HepG2 (cell line): ENCODE results near the gene CCDC196. TPM values are rescaled to one million over a fixed set of nuclear protein-coding genes. Genes with fewer than 3 reads are reported as not detected.

Experiments used
- ATAC-seq: fragments of 200-7000 bp; cut with Tn5 transposase; 3 replicates; pipeline ENCODE4 v1.9.1; 2020; ENCODE audit warnings: mild to moderate bottlenecking, moderate library complexity
- BruUV-seq: library from RNA; stranded (reverse); fragments of 400-500 nt; replicated peaks from 2 replicates; lab custom pipeline; 2021; lab: Mats Ljungman, UMichigan
- CTCF ChIA-PET: fragments of 300-600 bp; formaldehyde crosslinking; extraction: SDS; loops from one replicate; lab custom pipeline; 2021; ENCODE audit warnings: low total read pairs, inconsistent platforms, low intra/inter-chr PET ratio; lab: Yijun Ruan, JAX
- POLR2A ChIA-PET: fragments of 350-600 bp; sonication (Branson Sonifier 250); formaldehyde crosslinking; loops from one replicate; lab custom pipeline; 2020; ENCODE audit warnings: antibody characterized with exemption, inconsistent platforms; lab: Yijun Ruan, JAX
- DNase-seq: peaks from one replicate; pipeline ENCODE4 v3.0.0-alpha.2; 2015; ENCODE audit warnings: low spot score
- FAIRE-seq: peaks from 3 replicates; lab custom pipeline; 2011; peaks lifted over from hg19 to GRCh38; lab: Jason Lieb, UNC
- H2AFZ ChIP-seq: one replicate; pipeline ENCODE4 v1.6.1; 2011; ENCODE audit warnings: low read length, inconsistent platforms
- H3K27ac ChIP-seq: fragments of 300-600 bp; 3 replicates; pipeline ENCODE4 v1.8.0; 2011; ENCODE audit warnings: mixed run types, mild to moderate bottlenecking, mixed read lengths, low read length, inconsistent platforms; ENCODE audit not compliant: insufficient read depth; ENCODE audit errors: extremely low read length
- H3K27me3 ChIP-seq, 2 experiments: fragments of 200-600 bp in 1 of 2; 2 replicates in 1 of 2; 3 replicates in 1 of 2; pipeline versions ENCODE4 v1.6.0 to v1.8.0; 2011; ENCODE audit warnings: low read length in 2 of 2, mild to moderate bottlenecking in 2 of 2, moderate library complexity in 2 of 2, inconsistent platforms in 1 of 2; ENCODE audit not compliant: insufficient read depth in 2 of 2, control insufficient read depth in 1 of 2
- H3K36me3 ChIP-seq, 2 experiments: fragments of 200-600 bp in 1 of 2; replicated peaks in 1 of 2; 2 replicates in 1 of 2; 3 replicates in 1 of 2; pipeline versions ENCODE4 v1.5.1 to v1.8.0; 2011; ENCODE audit warnings: low read length in 2 of 2, inconsistent platforms in 1 of 2; ENCODE audit not compliant: insufficient read depth in 2 of 2, control insufficient read depth in 1 of 2
- H3K4me1 ChIP-seq: 2 replicates; pipeline ENCODE4 v1.5.1; 2012; ENCODE audit warnings: low read length, inconsistent platforms; ENCODE audit not compliant: insufficient read depth
- H3K4me2 ChIP-seq: 2 replicates; pipeline ENCODE4 v1.6.0; 2011; ENCODE audit warnings: low read depth, low read length, inconsistent platforms
- H3K4me3 ChIP-seq, 3 experiments: fragments of 200-600 bp in 1 of 3; sonication (generic), shearing (Covaris generic) in 1 of 3; replicated peaks in 1 of 3; 2 replicates each; pipeline ENCODE4 v1.5.1; 2011 to 2016; ENCODE audit warnings: low read length in 3 of 3, inconsistent platforms in 2 of 3, low read depth in 2 of 3, mild to moderate bottlenecking in 2 of 3, control low read depth in 1 of 3, mixed read lengths in 1 of 3; ENCODE audit not compliant: insufficient read depth in 1 of 3
- H3K79me2 ChIP-seq: one replicate; pipeline ENCODE4 v1.6.1; 2011; ENCODE audit warnings: low read length, inconsistent platforms; ENCODE audit not compliant: insufficient read depth
- H3K9ac ChIP-seq: 2 replicates; pipeline ENCODE4 v1.6.0; 2011; ENCODE audit warnings: mild to moderate bottlenecking, low read depth, low read length, inconsistent platforms; ENCODE audit not compliant: insufficient read depth
- H3K9me3 ChIP-seq: 2 replicates; pipeline ENCODE4 v1.5.1; 2012; ENCODE audit warnings: mild to moderate bottlenecking, low read length
- H4K20me1 ChIP-seq: 2 replicates; pipeline ENCODE4 v1.6.0; 2011; ENCODE audit warnings: inconsistent platforms, mild to moderate bottlenecking, low read length, moderate library complexity; ENCODE audit not compliant: insufficient read depth
- ATM ChIP-seq: fragments of 450-650 bp; IDR thresholded peaks from 2 replicates; pipeline ENCODE4 v1.7.1; 2017; ENCODE audit warnings: mild to moderate bottlenecking, borderline replicate concordance
- CENPX ChIP-seq: sonication (generic); formaldehyde crosslinking; IDR thresholded peaks from 2 replicates; pipeline ENCODE4 v1.9.0; 2021; ENCODE audit warnings: mild to moderate bottlenecking, missing genetic modification reagents, moderate library complexity
- ZBTB20 ChIP-seq: sonication (generic); formaldehyde crosslinking; IDR thresholded peaks from 2 replicates; pipeline ENCODE4 v1.8.1; 2023; ENCODE audit warnings: missing genetic modification reagents, low read depth, mild to moderate bottlenecking, borderline replicate concordance
- ZNF451 ChIP-seq: sonication (generic); formaldehyde crosslinking; IDR thresholded peaks from 2 replicates; pipeline ENCODE4 v1.5.0; 2020; ENCODE audit warnings: mild to moderate bottlenecking, missing genetic modification reagents
- ZNF501 ChIP-seq: sonication (generic); formaldehyde crosslinking; IDR thresholded peaks from 2 replicates; pipeline ENCODE4 v1.5.1; 2020; ENCODE audit warnings: mild to moderate bottlenecking, moderate library complexity, missing genetic modification reagents
- ZNF574 ChIP-seq: sonication (generic); formaldehyde crosslinking; IDR thresholded peaks from 2 replicates; pipeline ENCODE4 v1.4.0; 2020; ENCODE audit warnings: missing genetic modification reagents
- WGBS: methylation state at CpG from one replicate; pipeline ENCODE4 v1.1.6; 2017; ENCODE audit warnings: low lambda C conversion rate; 5-methylcytosine and 5-hydroxymethylcytosine counted together
- in situ Hi-C: cut with HindIII; loops from 2 replicates; pipeline ENCODE4 v1.10.0; 2017; ENCODE audit warnings: low pct_unique_long_range_greater_than_20kb; ENCODE audit not compliant: extremely low pct_ligation_motif_present
- intact Hi-C: fragments of 100-400 bp; cut with micrococcal nuclease; formaldehyde crosslinking; loops from one replicate; pipeline ENCODE4 v1.10.0; 2022; ENCODE audit not compliant: unreplicated experiment
- polyA plus RNA-seq, 8 experiments: library from polyadenylated mRNA; depleted of rRNA in 3 of 8; stranded (reverse) in 7 of 8; unstranded in 1 of 8; fragments of >200 nt; fragmentation: Illumina TruSeq in 4 of 8; extraction: Trizol in 4 of 8; gene quantifications; 2 replicates each; pipeline versions ENCODE4 v1.2.1 to v1.2.3, GENCODE V29; 2011 to 2016; ENCODE audit warnings: low read depth in 4 of 8, missing spikeins in 1 of 8, mixed read lengths in 1 of 8; ENCODE audit not compliant: insufficient read depth in 1 of 8
- total RNA-seq, 5 experiments: library from RNA; depleted of rRNA; stranded (reverse); fragments of >200 nt; fragmentation: Illumina TruSeq; extraction: Trizol; gene quantifications; 2 replicates each; pipeline ENCODE4 v1.2.3, GENCODE V29; 2016; ENCODE audit warnings: low read depth in 1 of 5

The CCDC196 gene
- total and polyA plus RNA-seq, 2 of the 13 experiments (the other 11 are each of a cell fraction or from before 2014, with no cell fraction given): not detected

DNA sequence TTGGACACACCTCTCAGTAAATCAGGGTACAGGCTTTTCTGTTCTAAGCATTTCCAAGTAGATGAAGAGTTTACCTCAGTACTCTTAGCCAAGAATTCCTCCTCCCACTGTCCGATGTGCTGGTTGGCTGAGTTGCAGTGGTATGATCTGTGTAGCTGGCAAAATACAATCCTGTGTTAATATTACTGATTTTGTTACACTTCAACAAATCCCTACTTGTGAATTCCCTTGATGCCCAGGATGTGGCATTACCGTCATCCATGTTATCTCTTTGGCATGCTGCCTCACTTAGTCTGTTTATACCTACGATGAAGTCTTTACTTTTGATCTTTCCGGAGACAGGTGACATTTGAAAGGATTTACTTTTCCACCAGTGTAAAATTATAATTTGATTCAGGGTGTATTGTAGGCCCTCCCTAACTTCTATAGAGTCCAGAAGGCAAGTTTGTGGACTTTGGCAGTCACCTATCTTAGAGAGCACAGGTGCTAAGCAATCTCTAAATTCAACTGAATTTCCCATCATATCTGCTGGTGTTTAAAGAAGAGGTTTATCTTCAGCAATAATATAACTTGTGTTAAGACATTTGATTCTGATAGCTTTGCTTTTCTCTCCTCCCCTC is 10.1 kb downstream of the CCDC196 start (continued):
- TF ChIP-seq ZNF574 (CRISPR knock-in tag): no peak
- no peak for TF ChIP-seq CENPX (CRISPR knock-in tag)
- no peak for TF ChIP-seq ZNF451
- no peak for TF ChIP-seq ZBTB20
- no peak for TF ChIP-seq ATM
- TF ChIP-seq, all 625 proteins: peak for 0

DNA sequence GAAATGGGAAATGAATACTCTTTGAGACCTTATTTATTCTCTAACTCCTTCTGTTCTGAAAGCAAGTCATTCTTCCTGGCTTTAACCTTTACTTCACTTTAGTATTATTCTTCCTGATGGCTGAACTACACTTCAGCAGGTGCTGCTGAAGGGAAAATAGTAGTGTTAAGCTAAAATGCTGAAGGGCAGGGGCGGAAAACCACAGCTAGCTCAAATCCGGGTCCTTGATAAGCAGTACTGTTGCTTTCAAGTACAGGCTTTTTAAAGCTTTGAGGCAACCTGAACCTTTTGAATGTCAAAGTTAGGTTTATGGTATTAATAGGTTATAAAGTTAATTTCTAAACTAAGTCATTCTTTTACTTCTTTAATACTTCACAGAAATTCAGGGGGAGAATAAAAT is 10.7 kb downstream of the CCDC196 start:
- no peak for ATAC-seq
- H3K27me3 ChIP-seq: no peaks in the 10 kb centered on the region
- H3K4me2 ChIP-seq: no peak overlapping the region
- ChIA-PET CTCF (no interaction called here), POLR2A (interaction anchor here (3.2 kb wide), 1 partner anchor 11 kb away, joined by 18 read pairs; the partner anchor contains the start of gene GPHN)
- H3K4me1 ChIP-seq: peaks cover 19% of the 10 kb centered on the region
- no TSS peak for BruUV-seq
- in situ Hi-C loops (no loop called here), intact Hi-C loops (loop anchor here (5.0 kb wide), 1 partner anchor 640 kb away; no protein-coding TSS in a partner anchor)
- H3K9ac ChIP-seq: no peak overlapping the region
- H3K4me3 ChIP-seq: no peak overlapping the region
- no peak for TF ChIP-seq ZNF501 (CRISPR knock-in tag)
- no peak for FAIRE-seq
- H4K20me1 ChIP-seq: no peaks in the 10 kb centered on the region
- no peaks in the 10 kb centered on the region for H3K9me3 ChIP-seq
- no peak overlapping the region for H3K27ac ChIP-seq
- H3K36me3 ChIP-seq: no peaks in the 10 kb centered on the region
- DNase-seq: no peak
- no peak overlapping the region for H2AFZ ChIP-seq
- no peaks in the 10 kb centered on the region for H3K79me2 ChIP-seq
- 94% methylated on average over 2 of the region's 2 CpGs for WGBS
